GM18951 (cell line): ENCODE data around the gene RAB11FIP4.
A peak's percentile ranks its signal among the peaks of the same experiment; 100 is the strongest.

ENCODE experiments used
- POLR2A ChIP-seq: IDR thresholded peaks from 4 replicates; pipeline ENCODE4 v1.6.1; 2011; ENCODE audit warnings: mild to moderate bottlenecking; ENCODE audit not compliant: insufficient read length, insufficient read depth; ENCODE audit errors: extremely low read depth
- in situ Hi-C: fragments of 300-500 bp; cut with MboI; formaldehyde crosslinking; loops from one replicate; pipeline ENCODE4 v1.12.0; 2022; ENCODE audit warnings: low sequenced_read_pairs, mixed read lengths, inconsistent platforms; ENCODE audit not compliant: unreplicated experiment

The RAB11FIP4 gene

GRCh38 chr17:31535581-31535981 lies 144.1 kb downstream of the RAB11FIP4 start:
- TF ChIP-seq POLR2A, result no peak
- in situ Hi-C loops, result loop anchor here (25.0 kb wide), 1 partner anchor 523 kb away; no protein-coding TSS in a partner anchor

DNA sequence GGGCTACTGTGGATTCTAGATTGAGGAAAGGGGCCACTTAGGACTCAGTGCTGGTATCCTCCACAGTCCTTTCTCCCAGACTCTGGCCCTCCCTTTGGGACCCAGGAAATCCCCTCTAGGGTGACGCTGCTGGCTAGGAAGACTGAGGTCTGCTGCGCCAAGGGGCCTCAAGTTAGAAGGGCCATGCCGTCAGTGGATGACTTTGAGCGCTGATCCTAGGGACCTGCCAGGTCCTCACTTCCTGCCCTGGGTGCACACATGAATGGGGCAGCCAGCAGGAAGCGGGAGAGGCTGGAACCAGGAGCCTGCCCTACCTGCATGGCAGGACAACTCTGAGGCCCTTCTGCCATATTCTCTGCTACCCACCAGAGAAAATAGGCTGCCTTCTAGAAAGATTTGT lies 145.0 kb downstream of the RAB11FIP4 start:
- in situ Hi-C loops, result loop anchor here (25.0 kb wide), 1 partner anchor 524 kb away; no protein-coding TSS in a partner anchor
- TF ChIP-seq POLR2A, result no peak

- in situ Hi-C loops, result loop anchor here (25.0 kb wide), 1 partner anchor 525 kb away; no protein-coding TSS in a partner anchor
- no peak for TF ChIP-seq POLR2A
Measured at GRCh38 chr17:31537565-31538011, 146.1 kb downstream of the RAB11FIP4 start.

- in situ Hi-C loops, result loop anchor here (25.0 kb wide), 1 partner anchor 526 kb away; no protein-coding TSS in a partner anchor
- no peak for TF ChIP-seq POLR2A
Measured at GRCh38 chr17:31538080-31538762, 146.7 kb downstream of the RAB11FIP4 start.

DNA sequence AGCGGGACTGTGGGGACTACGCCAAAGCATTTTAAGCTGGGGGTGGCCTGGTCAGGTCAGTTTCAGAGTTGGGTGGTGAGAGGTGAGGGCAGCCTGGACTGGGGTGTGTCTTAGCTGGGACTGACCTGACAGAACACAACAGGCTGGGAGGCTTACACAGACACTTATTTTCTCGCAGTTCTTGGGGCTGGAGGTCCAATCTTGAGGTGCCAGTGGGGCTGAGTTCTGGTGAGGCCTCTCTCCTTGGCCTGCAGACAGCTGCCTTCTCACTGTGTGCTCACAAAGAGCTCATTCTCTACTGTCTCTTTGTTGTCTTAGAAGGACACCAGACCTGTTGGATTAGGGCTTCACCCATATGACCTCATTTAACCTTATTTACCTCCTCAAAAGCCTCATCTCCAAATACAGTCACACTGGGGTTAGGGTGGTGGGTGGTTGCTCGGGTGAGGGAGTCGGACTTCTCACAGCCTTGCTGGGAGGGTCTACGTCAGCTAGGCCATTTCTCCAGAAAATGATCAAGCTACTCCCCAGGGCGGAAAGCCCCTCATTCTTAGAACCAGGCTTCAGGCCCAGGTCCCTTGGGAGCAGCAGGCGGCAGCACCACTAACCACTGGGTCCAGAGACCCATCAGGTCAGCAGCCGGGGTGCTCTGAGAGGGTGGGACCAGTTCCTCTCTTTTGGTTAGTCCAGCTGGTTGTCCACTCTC lies 149.3 kb downstream of the RAB11FIP4 start:
- TF ChIP-seq POLR2A, result no peak
- in situ Hi-C loops, result loop anchor here (25.0 kb wide), 1 partner anchor 528 kb away; no protein-coding TSS in a partner anchor

DNA sequence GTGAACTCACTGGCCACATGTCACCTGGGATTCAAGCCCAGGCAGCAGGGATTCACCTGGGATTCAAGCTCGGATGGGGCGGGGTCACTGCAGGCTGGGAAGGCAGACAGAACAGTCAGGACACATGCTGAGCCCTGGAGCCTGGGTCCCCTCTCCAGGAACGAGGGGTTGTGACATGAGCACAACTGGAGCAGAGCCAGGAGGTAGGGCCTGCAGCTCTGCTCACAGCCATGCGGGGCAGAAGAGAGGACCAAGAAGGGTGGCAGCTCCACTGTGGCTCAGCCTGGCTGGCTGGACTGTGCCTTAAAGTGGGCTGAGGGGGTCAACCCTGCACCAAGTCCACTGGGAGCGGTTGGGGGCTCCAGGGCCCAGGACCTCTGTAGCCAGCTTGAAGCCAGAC lies 150.1 kb downstream of the RAB11FIP4 start:
- in situ Hi-C loops, result loop anchor here (25.0 kb wide), 1 partner anchor 529 kb away; no protein-coding TSS in a partner anchor
- no peak for TF ChIP-seq POLR2A

DNA sequence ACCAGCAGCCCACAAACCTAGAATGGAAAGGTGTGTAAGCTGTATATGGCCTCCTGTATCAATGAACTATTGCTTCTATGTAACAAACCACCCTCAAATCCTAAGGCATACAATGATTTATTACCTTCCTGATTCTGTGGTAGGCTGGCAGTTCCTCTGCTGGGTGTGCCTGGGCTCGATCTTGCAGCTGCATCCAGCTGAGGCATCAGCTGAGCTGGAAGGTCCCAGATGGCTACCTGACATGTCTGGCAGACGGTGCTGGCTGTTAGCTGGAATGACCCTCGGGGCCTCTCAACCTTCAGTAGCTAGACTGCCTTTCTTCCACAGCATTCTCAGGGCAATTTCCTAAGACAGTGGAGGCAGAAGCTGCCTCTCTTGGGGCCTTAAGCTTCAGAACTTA lies 152.7 kb downstream of the RAB11FIP4 start:
- TF ChIP-seq POLR2A, result no peak
- in situ Hi-C loops, result loop anchor here (25.0 kb wide), 1 partner anchor 532 kb away; no protein-coding TSS in a partner anchor

DNA sequence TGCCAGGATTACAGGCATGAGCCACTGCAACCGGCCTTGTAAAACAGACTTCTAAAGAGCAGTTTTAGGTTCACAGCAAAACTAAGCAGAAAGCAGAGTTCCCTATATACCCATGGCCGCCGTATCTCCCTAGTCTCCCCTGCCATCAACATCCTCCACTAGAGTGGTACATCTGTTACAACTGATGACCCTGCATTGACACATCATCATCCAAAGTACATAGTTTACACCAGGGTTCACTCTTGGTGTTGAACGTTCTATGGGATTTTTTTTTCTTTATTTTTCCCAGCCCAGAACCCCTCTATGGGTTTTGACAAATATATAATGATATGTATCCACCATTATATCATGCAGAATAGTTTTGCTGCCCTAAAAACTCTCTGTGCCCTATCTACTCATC lies 155.2 kb downstream of the RAB11FIP4 start:
- in situ Hi-C loops, result loop anchor here (25.0 kb wide), 1 partner anchor 534 kb away; no protein-coding TSS in a partner anchor
- no peak for TF ChIP-seq POLR2A

- TF ChIP-seq POLR2A, result no peak
Measured at GRCh38 chr17:31548709-31549108, 157.2 kb downstream of the RAB11FIP4 start.

DNA sequence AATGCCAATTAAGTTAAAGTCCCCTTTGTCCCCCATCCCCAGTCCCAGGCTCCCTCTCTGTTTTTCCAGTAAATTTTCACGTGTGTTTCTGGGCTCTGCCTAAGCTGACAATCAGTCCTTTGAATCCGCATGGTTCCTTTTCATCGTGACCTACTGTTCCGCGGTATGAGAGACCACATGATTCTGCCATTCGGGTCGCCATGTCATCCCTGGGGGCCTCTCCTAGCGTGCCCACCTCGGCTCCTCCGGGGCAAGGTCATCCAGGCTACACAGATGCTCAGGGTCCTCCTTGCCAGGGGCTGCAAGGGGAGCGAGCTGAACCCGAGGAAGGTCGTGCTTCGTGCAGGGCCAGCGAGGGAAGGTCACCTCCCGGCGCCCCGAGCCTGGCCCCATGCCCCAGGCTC lies 157.6 kb downstream of the RAB11FIP4 start:
- in situ Hi-C loops, result loop anchor here (25.0 kb wide), 1 partner anchor 537 kb away; no protein-coding TSS in a partner anchor

More at GRCh38 chr17:31548709-31549108, 157.2 kb downstream of the RAB11FIP4 start:
- in situ Hi-C loops, result loop anchor here (25.0 kb wide), 1 partner anchor 536 kb away; no protein-coding TSS in a partner anchor

GRCh38 chr17:31549525-31550388 lies 158.3 kb downstream of the RAB11FIP4 start:
- in situ Hi-C loops, result loop anchor here (10.0 to 25.0 kb wide), 2 partner anchors 295 to 537 kb away; no protein-coding TSS in a partner anchor

More for the DNA sequence above, 157.6 kb downstream of the RAB11FIP4 start:
- no peak for TF ChIP-seq POLR2A

DNA sequence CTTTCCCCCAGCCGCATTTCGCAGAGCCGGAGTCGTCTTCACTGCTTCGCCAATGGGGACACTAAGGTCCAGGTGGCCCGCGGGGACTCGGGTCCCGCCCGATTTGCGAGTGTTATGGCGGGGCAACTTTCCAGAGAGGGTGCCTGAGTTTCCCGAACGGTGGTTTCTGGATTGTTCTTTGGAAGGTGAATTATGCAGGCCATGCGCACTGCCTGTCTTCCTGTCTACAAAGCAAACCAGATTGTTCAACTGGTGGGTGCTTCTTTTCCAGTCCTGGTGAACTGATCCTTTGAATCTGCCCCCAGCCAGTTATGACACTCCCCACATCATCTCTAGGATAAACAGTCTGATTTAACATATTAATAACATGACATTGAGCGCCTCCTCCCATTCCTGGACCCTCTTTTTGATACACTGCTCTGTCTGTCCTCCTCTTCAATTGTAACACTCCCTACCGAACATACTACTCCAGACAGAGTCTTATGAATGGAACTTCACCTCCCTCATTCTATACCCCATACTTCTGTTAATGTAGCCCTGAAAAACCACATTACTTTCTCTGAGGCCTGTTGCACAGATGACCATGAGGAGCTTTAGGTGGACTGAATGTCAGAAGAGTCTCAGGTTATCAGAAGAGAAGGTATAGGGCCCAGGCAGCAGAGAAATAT lies 159.0 kb downstream of the RAB11FIP4 start:
- TF ChIP-seq POLR2A, result no peak
- in situ Hi-C loops, result loop anchor here (10.0 kb wide), 1 partner anchor 294 kb away; no protein-coding TSS in a partner anchor

More at GRCh38 chr17:31549525-31550388, 158.3 kb downstream of the RAB11FIP4 start:
- peak; percentile 78 for TF ChIP-seq POLR2A
